Osteoblast (primary cell): ENCODE data around the gene CHST11. TPM values are rescaled to one million over a fixed set of nuclear protein-coding genes. Genes with fewer than 3 reads are reported as not detected.

Experiments
- DNase-seq: peaks from one replicate; pipeline ENCODE4 v3.0.0; 2011; ENCODE audit warnings: low spot score, mixed read lengths; ENCODE audit not compliant: insufficient read length; ENCODE audit errors: missing footprints
- H2AFZ ChIP-seq: 2 replicates; pipeline ENCODE4 v1.6.0; 2011; ENCODE audit warnings: mild to moderate bottlenecking, low read length
- H3K27ac ChIP-seq: 2 replicates; pipeline ENCODE4 v1.5.1; 2011; ENCODE audit warnings: mild to moderate bottlenecking, low read depth, low read length, moderate library complexity
- H3K27me3 ChIP-seq: 2 replicates; pipeline ENCODE4 v1.6.0; 2012; ENCODE audit warnings: mild to moderate bottlenecking, control low read depth, inconsistent platforms, low read length, moderate library complexity; ENCODE audit not compliant: insufficient read depth
- H3K36me3 ChIP-seq: 2 replicates; pipeline ENCODE4 v1.5.1; 2011; ENCODE audit warnings: mild to moderate bottlenecking, low read length, control low read depth, moderate library complexity; ENCODE audit not compliant: insufficient read depth
- H3K4me1 ChIP-seq: 2 replicates; pipeline ENCODE4 v1.5.1; 2011; ENCODE audit warnings: mild to moderate bottlenecking, low read length, control low read depth, moderate library complexity; ENCODE audit not compliant: insufficient read depth
- H3K4me2 ChIP-seq: 2 replicates; pipeline ENCODE4 v1.6.0; 2011; ENCODE audit warnings: mild to moderate bottlenecking, low read length; ENCODE audit not compliant: insufficient read depth
- H3K4me3 ChIP-seq: fragments of 200-600 bp; sonication (generic); 3 replicates; pipeline ENCODE4 v1.5.1; 2012; ENCODE audit warnings: mild to moderate bottlenecking, low read length, inconsistent platforms; ENCODE audit not compliant: insufficient read depth
- H3K79me2 ChIP-seq: 2 replicates; pipeline ENCODE4 v1.6.0; 2012; ENCODE audit warnings: mild to moderate bottlenecking, low read length, control low read depth, inconsistent platforms; ENCODE audit not compliant: insufficient read depth
- H3K9me3 ChIP-seq: 2 replicates; pipeline ENCODE4 v1.5.1; 2011; ENCODE audit warnings: low read depth, low read length, control low read depth
- H4K20me1 ChIP-seq: 2 replicates; pipeline ENCODE4 v1.6.0; 2012; ENCODE audit warnings: mild to moderate bottlenecking, low read length, control low read depth; ENCODE audit not compliant: insufficient read depth
- total RNA-seq: library from RNA; depleted of rRNA; stranded (reverse); fragments of >200 nt; gene quantifications from 2 replicates; pipeline ENCODE4 v1.2.3, GENCODE V29; 2012
- TF ChIP-seq, protein P1 (sequence below): IDR thresholded peaks from 2 replicates; pipeline ENCODE4 v1.5.1; 2011; ENCODE audit warnings: mild to moderate bottlenecking, low read depth, low read length, moderate library complexity; ENCODE audit errors: extremely low read depth

CHST11 gene
- total RNA-seq, 1 donor: 24.6 TPM

DNA sequence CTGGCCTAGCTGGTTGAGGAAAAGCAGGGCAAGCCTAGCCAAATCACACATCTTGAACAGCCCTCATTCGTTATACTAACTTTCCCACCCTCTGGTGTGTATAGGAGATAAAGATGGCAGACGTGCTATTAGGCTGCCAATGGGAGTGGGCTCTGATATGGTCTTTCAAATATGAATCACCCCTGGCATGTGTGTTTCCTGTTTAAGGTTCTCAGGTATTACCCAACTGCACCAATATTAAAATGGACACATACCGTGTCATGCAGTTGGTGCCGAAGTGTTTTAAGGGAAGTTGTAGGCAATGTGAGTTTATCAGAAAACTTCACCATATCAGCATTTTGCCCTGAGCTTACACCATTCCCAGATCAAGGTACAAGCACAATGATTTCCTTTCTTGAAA, 33.4 kb downstream of the CHST11 start:
- Histone ChIP-seq H4K20me1 (peaks cover 6% of the 10 kb centered on the region), H3K79me2 (peaks cover 30% of the 10 kb centered on the region), H3K9me3 (no peaks in the 10 kb centered on the region), H3K27ac (no peak overlapping the region), H3K4me1 (peaks cover 23% of the 10 kb centered on the region), H3K4me3 (no peak overlapping the region), H3K36me3 (no peaks in the 10 kb centered on the region), H3K27me3 (no peaks in the 10 kb centered on the region), H2AFZ (no peak overlapping the region), H3K4me2 (no peak overlapping the region)
- peak; percentile 13 for DNase-seq
- TF ChIP-seq, protein P1, sequence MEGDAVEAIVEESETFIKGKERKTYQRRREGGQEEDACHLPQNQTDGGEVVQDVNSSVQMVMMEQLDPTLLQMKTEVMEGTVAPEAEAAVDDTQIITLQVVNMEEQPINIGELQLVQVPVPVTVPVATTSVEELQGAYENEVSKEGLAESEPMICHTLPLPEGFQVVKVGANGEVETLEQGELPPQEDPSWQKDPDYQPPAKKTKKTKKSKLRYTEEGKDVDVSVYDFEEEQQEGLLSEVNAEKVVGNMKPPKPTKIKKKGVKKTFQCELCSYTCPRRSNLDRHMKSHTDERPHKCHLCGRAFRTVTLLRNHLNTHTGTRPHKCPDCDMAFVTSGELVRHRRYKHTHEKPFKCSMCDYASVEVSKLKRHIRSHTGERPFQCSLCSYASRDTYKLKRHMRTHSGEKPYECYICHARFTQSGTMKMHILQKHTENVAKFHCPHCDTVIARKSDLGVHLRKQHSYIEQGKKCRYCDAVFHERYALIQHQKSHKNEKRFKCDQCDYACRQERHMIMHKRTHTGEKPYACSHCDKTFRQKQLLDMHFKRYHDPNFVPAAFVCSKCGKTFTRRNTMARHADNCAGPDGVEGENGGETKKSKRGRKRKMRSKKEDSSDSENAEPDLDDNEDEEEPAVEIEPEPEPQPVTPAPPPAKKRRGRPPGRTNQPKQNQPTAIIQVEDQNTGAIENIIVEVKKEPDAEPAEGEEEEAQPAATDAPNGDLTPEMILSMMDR: no peak

DNA sequence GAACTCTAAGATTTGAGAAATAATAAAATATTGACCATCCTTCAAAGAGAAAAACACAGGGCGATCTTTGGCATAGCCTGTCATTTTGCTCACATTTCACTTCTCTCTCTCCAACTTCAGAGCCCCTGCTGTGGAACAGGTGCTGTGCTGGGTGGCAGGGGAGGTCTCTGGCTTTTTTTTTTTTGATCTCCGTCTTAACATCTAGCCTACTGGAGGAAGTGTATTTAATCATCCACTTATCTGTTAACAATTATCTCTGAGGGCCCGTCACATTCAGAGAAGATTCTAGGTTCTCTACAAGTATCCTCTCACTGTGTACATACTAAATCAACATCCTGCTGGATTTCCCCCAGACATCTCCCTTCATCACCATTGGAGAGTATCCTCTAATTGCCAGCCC, 34.1 kb downstream of the CHST11 start:
- Histone ChIP-seq H3K36me3 (no peaks in the 10 kb centered on the region), H3K79me2 (peaks cover 24% of the 10 kb centered on the region)

DNA sequence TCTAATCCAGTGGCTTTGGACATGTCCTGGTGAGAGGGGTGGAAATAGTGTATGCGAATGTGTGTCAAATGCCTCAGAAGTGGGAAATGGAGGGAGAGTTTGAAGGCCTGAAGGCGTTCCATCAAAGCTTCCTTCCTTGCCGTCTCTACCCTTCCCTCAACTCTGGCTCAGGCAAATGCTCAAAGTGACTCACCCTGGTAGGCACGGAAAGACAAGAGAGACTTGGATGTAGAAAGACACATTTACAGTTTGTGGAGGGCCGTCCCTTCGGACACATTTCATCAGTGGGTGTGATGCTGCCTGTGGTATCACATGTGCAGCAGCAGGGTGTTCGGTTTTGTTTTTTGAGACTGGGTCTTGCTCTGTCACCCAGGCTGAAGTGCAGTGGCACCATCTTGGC, 36.7 kb downstream of the CHST11 start:
- H3K4me2 ChIP-seq: peak overlapping the region; percentile 76
- no peaks in the 10 kb centered on the region for H4K20me1 ChIP-seq
- H3K79me2 ChIP-seq: peaks cover 27% of the 10 kb centered on the region
- no peaks in the 10 kb centered on the region for H3K9me3 ChIP-seq
- no peak for DNase-seq
- TF ChIP-seq, protein P1: no peak
- H3K4me3 ChIP-seq: peak overlapping the region; percentile 12
- H3K36me3 ChIP-seq: no peaks in the 10 kb centered on the region
- H2AFZ ChIP-seq: peak overlapping the region; percentile 52
- peak overlapping the region; percentile 95 for H3K27ac ChIP-seq
- H3K4me1 ChIP-seq: peaks cover 42% of the 10 kb centered on the region
- no peaks in the 10 kb centered on the region for H3K27me3 ChIP-seq

More for the DNA sequence above, 34.1 kb downstream of the CHST11 start:
- H3K4me2 ChIP-seq: no peak overlapping the region
- no peak overlapping the region for H2AFZ ChIP-seq
- no peak overlapping the region for H3K4me3 ChIP-seq
- peaks cover 2% of the 10 kb centered on the region for H4K20me1 ChIP-seq
- no peaks in the 10 kb centered on the region for H3K27me3 ChIP-seq
- H3K27ac ChIP-seq: no peak overlapping the region
- no peaks in the 10 kb centered on the region for H3K9me3 ChIP-seq
- TF ChIP-seq, protein P1: no peak
- DNase-seq: no peak
- peaks cover 30% of the 10 kb centered on the region for H3K4me1 ChIP-seq

DNA sequence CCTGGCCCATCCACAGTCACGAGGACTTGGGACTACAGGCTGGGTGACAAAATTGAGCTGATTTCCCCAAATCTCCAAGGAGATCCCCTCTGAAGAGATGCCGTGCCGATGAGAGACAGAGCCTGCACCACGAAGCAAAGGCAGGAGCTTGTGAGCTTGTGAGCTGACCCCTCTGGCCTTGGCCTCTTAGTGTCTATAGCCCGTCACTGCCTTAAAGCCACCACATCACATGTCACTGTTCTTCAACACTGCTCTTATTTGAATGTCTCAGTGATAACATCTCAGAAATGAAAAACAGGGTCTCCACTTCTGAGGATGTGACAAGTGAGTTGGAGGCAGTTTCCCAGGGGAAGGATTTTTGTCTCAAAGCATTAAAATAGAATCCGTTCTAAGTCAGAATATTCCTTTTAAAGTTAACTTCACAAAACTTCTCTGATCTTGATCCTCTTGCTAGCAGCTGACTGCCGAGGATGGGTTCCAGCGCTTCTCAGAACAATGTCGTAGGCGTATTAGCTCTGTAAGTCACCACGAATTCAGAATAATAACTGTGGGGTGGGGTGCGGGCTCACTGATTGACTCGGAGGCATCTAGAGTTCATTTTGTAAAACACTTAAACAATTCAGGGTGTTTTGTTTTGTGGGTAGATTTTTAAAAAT, 37.5 kb downstream of the CHST11 start:
- TF ChIP-seq, protein P1: no peak
- Histone ChIP-seq H3K36me3 (no peaks in the 10 kb centered on the region), H3K27me3 (no peaks in the 10 kb centered on the region), H3K27ac (peak overlapping the region; percentile 95), H3K4me2 (peak overlapping the region; percentile 76), H3K79me2 (peaks cover 26% of the 10 kb centered on the region), H4K20me1 (no peaks in the 10 kb centered on the region), H3K4me1 (peaks cover 43% of the 10 kb centered on the region), H3K9me3 (no peaks in the 10 kb centered on the region), H3K4me3 (peak overlapping the region; percentile 12), H2AFZ (peak overlapping the region; percentile 52)
- peak; percentile 80 for DNase-seq
